Measurements from ENCODE around the gene HTRA2. TPM values are rescaled to one million over a fixed set of nuclear protein-coding genes. Genes with fewer than 3 reads are reported as not detected.

The HTRA2 gene
- total RNA-seq, 1 experiment from 2014 or later: 24.9 TPM

DNA sequence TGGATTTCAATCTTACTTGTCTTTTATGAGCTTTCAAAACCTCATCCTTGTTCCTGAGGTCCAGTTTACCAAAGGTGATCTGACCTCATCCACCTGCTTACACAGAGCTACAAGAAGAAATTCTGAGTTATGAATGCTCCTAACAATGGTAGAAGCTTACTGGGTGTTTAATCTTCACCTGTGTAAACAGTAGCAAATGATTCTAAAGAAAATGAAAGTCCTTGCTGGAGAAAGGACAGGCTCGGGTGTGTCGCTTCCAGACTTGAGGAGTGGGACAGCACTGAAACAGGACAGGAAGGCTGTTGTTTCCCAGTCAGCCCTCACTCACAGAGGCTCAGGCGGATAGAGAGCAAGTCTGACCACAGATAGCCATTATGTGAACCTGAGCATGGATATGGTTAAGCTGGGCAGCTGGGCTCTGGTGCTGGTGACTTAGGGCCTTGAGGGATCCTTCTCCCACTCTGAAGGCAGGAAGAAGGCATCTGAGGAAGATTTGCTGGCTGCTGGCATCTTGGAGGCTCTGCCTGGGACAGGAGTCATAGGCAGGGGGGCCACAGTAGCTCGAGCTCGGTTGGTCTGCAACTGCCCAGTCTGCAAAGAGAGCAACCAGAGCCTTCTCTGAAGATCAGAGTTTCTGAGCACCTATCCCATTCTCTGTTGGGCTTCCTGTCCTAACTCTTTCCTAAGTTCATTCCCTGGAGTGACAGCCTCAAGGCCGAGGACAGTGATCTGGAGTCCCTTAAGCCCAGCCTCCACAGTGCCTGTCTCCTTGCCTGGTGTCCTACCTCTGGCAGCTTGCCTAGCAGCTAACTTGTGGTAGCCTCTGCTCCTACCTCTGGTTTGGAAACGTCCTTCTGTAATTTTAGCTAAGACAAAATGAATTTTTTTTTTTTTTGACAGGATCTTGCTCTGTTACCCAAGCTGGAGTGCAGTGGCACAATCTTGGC is 28.8 kb downstream of the HTRA2 start:
- no peaks in the 10 kb centered on the region for H3K9me3 ChIP-seq (ENCODE audit: control insufficient read depth, low read depth, low read length)
- H3K27me3 ChIP-seq (ENCODE audit: insufficient read depth, low read length): no peaks in the 10 kb centered on the region; the same call in 1 of the 2 replicates
- no peak overlapping the region for H3T11ph ChIP-seq (ENCODE audit: low read length)
- no peak overlapping the region for H2BK12ac ChIP-seq (ENCODE audit: insufficient read length, low read depth, low read length)
- no peak overlapping the region for H2AFZ ChIP-seq (ENCODE audit: low read length)
- Mint-ChIP-seq H3K27me3 (ENCODE audit: low read depth) (peaks cover 34% of the 10 kb centered on the region), H3K36me3 (ENCODE audit: insufficient read depth in 1 of 3, low read depth in 3 of 3) (peaks cover 0 to 16% (median 12%) of the 10 kb centered on the region in 3 experiments; a peak in 4 of 7 replicates), H3K27ac (no peak overlapping the region), H3K4me1 (peaks cover 13 to 19% of the 10 kb centered on the region in 2 experiments), H3K9me3 (no peaks in the 10 kb centered on the region), H3K4me3 (no peak overlapping the region)
- H3K27ac ChIP-seq (ENCODE audit: insufficient read length, low read depth, low read length): no peak overlapping the region
- H3K79me2 ChIP-seq (ENCODE audit: insufficient read depth, low read length): no peaks in the 10 kb centered on the region
- H2BK15ac ChIP-seq (ENCODE audit: low read depth, low read length): no peak overlapping the region
- DNase-seq: no peak
- no peak overlapping the region for H3K4ac ChIP-seq (ENCODE audit: low read depth, low read length)
- H3K4me2 ChIP-seq (ENCODE audit: insufficient read depth, insufficient read length, low read length): no peak overlapping the region
- H3K23me2 ChIP-seq (ENCODE audit: insufficient read length, low read depth, low read length, poor library complexity, severe bottlenecking): peaks cover 13% of the 10 kb centered on the region
- H3K14ac ChIP-seq (ENCODE audit: insufficient read depth, low read length): no peak overlapping the region
- no CpG with 5 or more reads among the region's 7 CpGs for WGBS (ENCODE audit: extremely low coverage, insufficient read length, low lambda C conversion rate)
- no peak overlapping the region for H3K18ac ChIP-seq (ENCODE audit: insufficient read length, low read depth, low read length)
- H2BK20ac ChIP-seq (ENCODE audit: low read depth, low read length, poor library complexity, severe bottlenecking): no peak overlapping the region
- H3K79me1 ChIP-seq (ENCODE audit: insufficient read depth, low read depth, low read length, poor library complexity, severe bottlenecking): no peaks in the 10 kb centered on the region
- H2BK5ac ChIP-seq (ENCODE audit: insufficient read length, low read length): no peak overlapping the region
- H3K9ac ChIP-seq (ENCODE audit: extremely low read depth, insufficient read length, low read length): no peak overlapping the region
- H3K4me1 ChIP-seq (ENCODE audit: insufficient read depth, low read length): 0 out of 2 replicates have a peak, but pooled peaks cover 3% of the 10 kb centered on the region
- no peak overlapping the region for H4K91ac ChIP-seq (ENCODE audit: insufficient read length, low read depth, low read length)
- no peak overlapping the region for H2AK5ac ChIP-seq (ENCODE audit: insufficient read length, low read length)
- TF ChIP-seq, protein P1, sequence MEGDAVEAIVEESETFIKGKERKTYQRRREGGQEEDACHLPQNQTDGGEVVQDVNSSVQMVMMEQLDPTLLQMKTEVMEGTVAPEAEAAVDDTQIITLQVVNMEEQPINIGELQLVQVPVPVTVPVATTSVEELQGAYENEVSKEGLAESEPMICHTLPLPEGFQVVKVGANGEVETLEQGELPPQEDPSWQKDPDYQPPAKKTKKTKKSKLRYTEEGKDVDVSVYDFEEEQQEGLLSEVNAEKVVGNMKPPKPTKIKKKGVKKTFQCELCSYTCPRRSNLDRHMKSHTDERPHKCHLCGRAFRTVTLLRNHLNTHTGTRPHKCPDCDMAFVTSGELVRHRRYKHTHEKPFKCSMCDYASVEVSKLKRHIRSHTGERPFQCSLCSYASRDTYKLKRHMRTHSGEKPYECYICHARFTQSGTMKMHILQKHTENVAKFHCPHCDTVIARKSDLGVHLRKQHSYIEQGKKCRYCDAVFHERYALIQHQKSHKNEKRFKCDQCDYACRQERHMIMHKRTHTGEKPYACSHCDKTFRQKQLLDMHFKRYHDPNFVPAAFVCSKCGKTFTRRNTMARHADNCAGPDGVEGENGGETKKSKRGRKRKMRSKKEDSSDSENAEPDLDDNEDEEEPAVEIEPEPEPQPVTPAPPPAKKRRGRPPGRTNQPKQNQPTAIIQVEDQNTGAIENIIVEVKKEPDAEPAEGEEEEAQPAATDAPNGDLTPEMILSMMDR (conservative IDR thresholded peaks at IDR 0.05): no peak
- no peak overlapping the region for H3K23ac ChIP-seq (ENCODE audit: insufficient read length, low read depth, low read length)
- no peak overlapping the region for H3K56ac ChIP-seq (ENCODE audit: insufficient read length, low read depth, low read length)
- no peak overlapping the region for H4K8ac ChIP-seq (replicated peaks; ENCODE audit: insufficient read length, low read depth, low read length)
- H4K20me1 ChIP-seq (ENCODE audit: control insufficient read depth, insufficient read depth, insufficient read length): no peaks in the 10 kb centered on the region
- H2BK120ac ChIP-seq (ENCODE audit: low read depth, low read length, poor library complexity, severe bottlenecking): no peak overlapping the region
- no peak overlapping the region for H4K5ac ChIP-seq (ENCODE audit: insufficient read length, low read depth, low read length)
